Heart left ventricle (tissue), 13 donors: ENCODE data around the gene ATG4A.

Source experiments
- POLR2A ChIP-seq, 2 donors: fragments of 450-650 bp; IDR thresholded peaks; one replicate each; pipeline ENCODE4 v1.6.1; 2017; ENCODE audit warnings: antibody characterized with exemption in 2 of 2, mild to moderate bottlenecking in 2 of 2, moderate library complexity in 2 of 2
- TF ChIP-seq, protein P1 (sequence below), 12 donors: fragments of 200-600 bp; sonication (generic) in 4 of 12; IDR thresholded peaks; one replicate each; pipeline versions ENCODE4 v1.5.0 to v1.8.0; 2018 to 2022; ENCODE audit warnings: antibody characterized with exemption in 12 of 12, mild to moderate bottlenecking in 5 of 12
- donor health status: ischemic (EF 13 %, LVEDD 7.1; RV severe dilation, severe dysfunction).
- donor health status: DM: no; HTN: yes; CAD: no.
- donor health status: DM: no; HTN: no; CAD: no.
- donor health status: ischemic (EF 25% LVEDD 6.9; RV normal size, moderate dysfunction).
- donor health status: ischemic (EF 25% LVEDD 5.7; RV mildly dilated, moderate dysfunction).
- donor health status: ischemic (EF 35%, LVEDD 5.7; RV mildly dilated, moderate dysfunction).
- donor health status: nonischemic (EF 11% LVEDD 7.7; RV severe dilation, severe dysfunction).
- donor health status: DM: yes; HTN: yes; CAD: no.
- donor health status: PGD.
- donor health status: ischemic (EF 29% LVEDD 5.4; RV normal size, mild dysfunction).
- donor health status: nonischemic (EF 23%, LVEDD 6.1; RV moderate dilation, normal function).

DNA sequence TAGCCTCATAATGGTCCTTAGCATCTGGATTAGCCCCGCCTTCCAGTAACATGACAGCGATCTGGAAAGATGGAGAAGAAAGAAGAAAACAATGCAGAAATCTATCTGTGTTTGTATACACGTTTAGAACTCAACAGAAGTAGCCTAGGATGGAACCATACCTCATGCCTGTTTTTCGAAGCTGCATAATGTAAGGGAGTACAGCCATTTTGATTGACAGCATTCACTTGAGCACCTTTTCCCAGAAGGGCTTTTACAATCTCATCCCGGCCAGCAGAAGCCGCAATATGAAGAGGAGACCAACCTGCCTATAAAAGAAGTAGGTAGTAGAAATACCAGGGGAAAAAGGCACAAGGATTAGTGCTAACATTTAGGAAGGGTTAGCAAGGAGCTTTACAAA is 3.8 kb upstream of the ATG4A start:
- TF ChIP-seq, protein P1, sequence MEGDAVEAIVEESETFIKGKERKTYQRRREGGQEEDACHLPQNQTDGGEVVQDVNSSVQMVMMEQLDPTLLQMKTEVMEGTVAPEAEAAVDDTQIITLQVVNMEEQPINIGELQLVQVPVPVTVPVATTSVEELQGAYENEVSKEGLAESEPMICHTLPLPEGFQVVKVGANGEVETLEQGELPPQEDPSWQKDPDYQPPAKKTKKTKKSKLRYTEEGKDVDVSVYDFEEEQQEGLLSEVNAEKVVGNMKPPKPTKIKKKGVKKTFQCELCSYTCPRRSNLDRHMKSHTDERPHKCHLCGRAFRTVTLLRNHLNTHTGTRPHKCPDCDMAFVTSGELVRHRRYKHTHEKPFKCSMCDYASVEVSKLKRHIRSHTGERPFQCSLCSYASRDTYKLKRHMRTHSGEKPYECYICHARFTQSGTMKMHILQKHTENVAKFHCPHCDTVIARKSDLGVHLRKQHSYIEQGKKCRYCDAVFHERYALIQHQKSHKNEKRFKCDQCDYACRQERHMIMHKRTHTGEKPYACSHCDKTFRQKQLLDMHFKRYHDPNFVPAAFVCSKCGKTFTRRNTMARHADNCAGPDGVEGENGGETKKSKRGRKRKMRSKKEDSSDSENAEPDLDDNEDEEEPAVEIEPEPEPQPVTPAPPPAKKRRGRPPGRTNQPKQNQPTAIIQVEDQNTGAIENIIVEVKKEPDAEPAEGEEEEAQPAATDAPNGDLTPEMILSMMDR (IDR thresholded peaks at IDR 0.05): no peak
- no peak for TF ChIP-seq POLR2A (IDR thresholded peaks at IDR 0.05)
